Fibroblast of pulmonary artery (primary cell): ENCODE measurements around the gene ASIC3.

Source experiments
- DNase-seq: peaks from one replicate; pipeline ENCODE4 v3.0.0-alpha.2; 2010; ENCODE audit warnings: low read depth
- H3K4me3 ChIP-seq: replicated peaks from 2 replicates; pipeline ENCODE4 v1.5.1; 2011; ENCODE audit warnings: low read depth, mild to moderate bottlenecking, control low read depth, low read length, moderate library complexity
- CTCF ChIP-seq: IDR thresholded peaks from 2 replicates; pipeline ENCODE4 v1.5.1; 2011; ENCODE audit warnings: mild to moderate bottlenecking, control low read depth, low read length, inconsistent platforms; ENCODE audit errors: missing control alignments

ASIC3 gene

GRCh38 chr7:151057506-151057988, 9.2 kb downstream of the ASIC3 start, which contains the start of gene CDK5:
Gene CDK5 (minus strand): TSS chr7:151057897. CDS start chr7:151057848, 49 bp downstream.
- TF ChIP-seq CTCF: no peak
- DNase-seq: no peak
- H3K4me3 ChIP-seq: peak within 1 kb of the TSS; percentile 85

GRCh38 chr7:151057989-151058780, 9.9 kb downstream of the ASIC3 start:
- H3K4me3 ChIP-seq: peak overlapping the region; percentile 85
- TF ChIP-seq CTCF: no peak
- peak; percentile 100 for DNase-seq

- peak overlapping the region; percentile 85 for H3K4me3 ChIP-seq
- DNase-seq: no peak
- TF ChIP-seq CTCF: no peak
Observed at GRCh38 chr7:151058781-151059366, 10.5 kb downstream of the ASIC3 start.

- DNase-seq: peak; percentile 65
- H3K4me3 ChIP-seq: peak within 1 kb of the TSS; percentile 85
- peak; percentile 38 for TF ChIP-seq CTCF
Observed at GRCh38 chr7:151059367-151060112, 11.2 kb downstream of the ASIC3 start, which contains the start of gene SLC4A2. Gene SLC4A2 (plus strand): TSS chr7:151059589. CDS start chr7:151061988, 2,399 bp downstream.

- peak overlapping the region; percentile 83 for H3K4me3 ChIP-seq
Observed at GRCh38 chr7:151060113-151060415, 11.7 kb downstream of the ASIC3 start.

More at GRCh38 chr7:151060113-151060415, 11.7 kb downstream of the ASIC3 start:
- TF ChIP-seq CTCF: no peak
- no peak for DNase-seq
